Effector memory CD8-positive, alpha-beta T cell (primary cell): ENCODE results near the gene SOX8.
A peak's percentile ranks its signal among the peaks of the same experiment; 100 is the strongest.

Source experiments
- ATAC-seq: fragments of 150-1000 bp; cut with Tn5 transposase; replicated peaks from 2 replicates; pipeline ENCODE4 v1.10.0; 2021; ENCODE audit warnings: mild to moderate bottlenecking, moderate library complexity
- DNase-seq, 3 experiments: peaks; one replicate each; pipeline ENCODE4 v3.0.0; 2021
- H3K27ac Mint-ChIP-seq, 2 donors: one replicate each; pipeline ENCODE4 v1.8.0; 2022; ENCODE audit warnings: mild to moderate bottlenecking in 2 of 2, mixed read lengths in 2 of 2, moderate library complexity in 2 of 2
- H3K27me3 Mint-ChIP-seq, 2 donors: one replicate each; pipeline ENCODE4 v1.8.0; 2022; ENCODE audit warnings: mixed read lengths in 2 of 2
- H3K36me3 Mint-ChIP-seq: one replicate; pipeline ENCODE4 v1.8.0; 2022; ENCODE audit warnings: mild to moderate bottlenecking, moderate library complexity, mixed read lengths; ENCODE audit not compliant: insufficient read depth
- H3K4me1 Mint-ChIP-seq, 2 donors: one replicate each; pipeline ENCODE4 v1.8.0; 2022; ENCODE audit warnings: low read depth in 2 of 2, mixed read lengths in 2 of 2
- H3K4me3 Mint-ChIP-seq, 2 donors: one replicate each; pipeline ENCODE4 v1.8.0; 2022; ENCODE audit warnings: mild to moderate bottlenecking in 2 of 2, mixed read lengths in 2 of 2, moderate library complexity in 2 of 2
- H3K9me3 Mint-ChIP-seq, 2 donors: one replicate each; pipeline ENCODE4 v1.8.0; 2022; ENCODE audit warnings: mixed read lengths in 2 of 2

Gene SOX8

DNA sequence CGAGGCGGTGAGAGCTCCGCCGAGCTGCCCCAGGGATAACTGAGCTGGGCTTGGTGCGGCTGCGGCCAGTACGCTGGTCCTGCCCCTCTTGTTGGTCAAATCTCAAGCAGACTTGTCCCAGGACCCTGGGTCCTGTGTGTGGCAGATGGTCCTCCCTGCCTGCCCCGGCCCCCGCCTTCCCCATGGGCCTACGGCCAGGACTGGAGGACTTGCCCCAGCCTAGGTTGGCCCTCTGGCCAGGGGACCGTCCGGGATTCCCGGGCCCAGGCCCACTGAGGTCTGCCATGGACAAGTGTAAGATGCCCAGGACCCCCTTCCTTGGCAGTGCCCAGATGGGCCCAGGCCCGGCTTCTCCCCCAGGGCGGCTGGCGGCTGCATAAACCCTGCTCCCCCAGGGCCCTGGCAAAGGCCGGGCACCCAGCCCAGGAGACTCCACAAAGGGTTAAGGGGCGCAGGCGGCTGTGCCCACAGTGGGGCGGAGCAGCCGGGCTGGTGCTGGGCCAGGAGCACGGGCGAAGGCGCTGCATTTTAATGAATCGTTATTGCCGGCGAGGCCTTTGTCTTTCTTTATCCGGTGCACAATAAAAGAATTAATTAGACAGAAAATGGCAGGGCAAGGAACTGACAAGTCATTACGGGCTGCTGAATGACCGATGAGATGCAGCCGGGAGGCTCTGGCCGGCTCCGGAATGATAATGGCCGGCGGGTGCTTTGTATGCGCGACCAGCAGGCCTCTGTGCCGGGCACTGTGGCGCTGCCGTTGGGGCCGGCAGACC, 9.1 kb downstream of the SOX8 start:
- no peak overlapping the region for H3K4me3 Mint-ChIP-seq
- no peak overlapping the region for H3K27ac Mint-ChIP-seq
- H3K4me1 Mint-ChIP-seq = peaks cover 3% of the 10 kb centered on the region in 2 donors
- DNase-seq (no peak), ATAC-seq (no peak)
- H3K36me3 Mint-ChIP-seq = no peaks in the 10 kb centered on the region
- H3K27me3 Mint-ChIP-seq = peaks cover 0 to 8% of the 10 kb centered on the region in 2 donors
- H3K9me3 Mint-ChIP-seq = no peaks in the 10 kb centered on the region

- ATAC-seq = no peak
- Mint-ChIP-seq H3K4me1 (peaks cover 7 to 8% of the 10 kb centered on the region in 2 donors), H3K4me3 (no peak overlapping the region), H3K27ac (no peak overlapping the region), H3K36me3 (peaks cover 2% of the 10 kb centered on the region), H3K9me3 (no peaks in the 10 kb centered on the region), H3K27me3 (peaks cover 4 to 14% of the 10 kb centered on the region in 2 donors)
- DNase-seq = no peak
These were observed 9.8 kb downstream of the SOX8 start for GRCh38 chr16:991345-991744.

DNA sequence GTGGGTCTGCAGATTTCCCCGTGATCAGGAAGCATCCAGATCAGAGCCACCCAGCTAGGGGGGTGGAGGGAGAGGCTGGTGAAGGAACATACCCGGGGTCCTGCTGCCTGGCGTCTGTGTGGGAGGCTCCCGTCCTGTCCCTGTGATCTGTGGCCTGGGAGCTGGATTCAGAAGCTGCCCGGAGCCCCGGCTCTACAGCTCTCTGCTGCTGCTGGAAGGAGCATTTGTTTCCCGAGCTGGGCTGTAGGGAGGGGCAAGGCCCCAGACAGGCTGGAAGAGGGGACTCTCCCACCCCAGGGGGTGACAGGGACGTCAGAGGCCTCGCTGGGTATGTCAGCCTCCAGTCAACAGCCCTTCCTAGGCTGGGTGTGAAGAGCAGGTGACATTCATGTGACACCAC, 10.2 kb downstream of the SOX8 start:
- Mint-ChIP-seq H3K4me1 (peaks cover 11 to 12% of the 10 kb centered on the region in 2 donors), H3K36me3 (peaks cover 4% of the 10 kb centered on the region), H3K27ac (peak overlapping the region in 1 of 2 donors; percentile 10), H3K27me3 (peaks cover 9 to 19% of the 10 kb centered on the region in 2 donors), H3K9me3 (no peaks in the 10 kb centered on the region), H3K4me3 (no peak overlapping the region)
- DNase-seq (no peak), ATAC-seq (no peak)

DNA sequence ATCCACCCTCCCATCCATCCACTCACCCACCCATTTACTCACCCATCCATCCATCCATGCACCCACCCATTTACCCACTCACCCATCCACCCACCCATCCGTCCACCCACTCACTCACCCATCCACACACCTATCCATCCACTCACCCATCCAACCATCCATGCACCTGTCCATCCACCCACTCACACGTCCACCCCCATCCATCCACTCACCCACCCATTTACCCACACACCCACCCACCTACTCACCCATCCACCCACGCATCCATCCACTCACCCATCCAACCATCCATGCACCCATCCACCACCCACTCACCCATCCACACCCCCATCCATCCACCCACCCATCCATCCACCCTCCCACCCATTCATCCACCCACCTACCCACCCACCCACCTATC, 12.2 kb downstream of the SOX8 start:
- Mint-ChIP-seq H3K36me3 (peaks cover 8% of the 10 kb centered on the region), H3K9me3 (no peaks in the 10 kb centered on the region), H3K27me3 (peaks cover 14 to 27% of the 10 kb centered on the region in 2 donors), H3K27ac (no peak overlapping the region), H3K4me1 (peaks cover 21 to 23% of the 10 kb centered on the region in 2 donors), H3K4me3 (no peak overlapping the region)
- no peak for ATAC-seq
- DNase-seq = no peak

- Mint-ChIP-seq H3K9me3 (no peaks in the 10 kb centered on the region), H3K27ac (peak overlapping the region in 1 of 2 donors; percentile 89), H3K36me3 (peaks cover 8% of the 10 kb centered on the region), H3K4me3 (no peak overlapping the region), H3K4me1 (peaks cover 21 to 24% of the 10 kb centered on the region in 2 donors), H3K27me3 (peaks cover 17 to 29% of the 10 kb centered on the region in 2 donors)
- ATAC-seq = no peak
- no peak for DNase-seq
These were observed 13.5 kb downstream of the SOX8 start for GRCh38 chr16:995087-995486.

DNA sequence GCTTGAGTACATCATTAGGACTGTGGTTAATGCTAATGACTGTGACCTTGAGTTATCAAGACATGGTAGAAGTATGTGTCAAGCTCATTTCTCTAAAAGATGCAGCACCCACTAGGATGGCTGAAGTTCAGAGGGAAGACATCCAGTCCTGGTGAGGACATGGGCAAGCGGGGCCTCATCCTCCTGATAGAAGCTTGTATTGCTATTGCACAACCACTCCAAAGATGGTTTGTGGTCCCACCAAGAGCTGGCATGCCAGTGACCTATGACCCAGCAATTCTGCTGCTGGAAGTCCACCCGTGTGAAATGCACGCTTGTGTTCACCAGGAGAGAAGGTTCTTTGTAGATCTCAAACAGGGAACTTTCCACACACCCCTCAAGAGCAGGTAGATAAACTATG, 14.2 kb downstream of the SOX8 start:
- H3K36me3 Mint-ChIP-seq = peaks cover 8% of the 10 kb centered on the region
- H3K27ac Mint-ChIP-seq = peak overlapping the region; percentile 88 to 89
- no peak for ATAC-seq
- DNase-seq = no peak
- peaks cover 17 to 29% of the 10 kb centered on the region in 2 donors for H3K27me3 Mint-ChIP-seq
- peak overlapping the region; percentile 78 to 83 for H3K4me3 Mint-ChIP-seq
- H3K4me1 Mint-ChIP-seq = peaks cover 21 to 24% of the 10 kb centered on the region in 2 donors
- H3K9me3 Mint-ChIP-seq = no peaks in the 10 kb centered on the region

DNA sequence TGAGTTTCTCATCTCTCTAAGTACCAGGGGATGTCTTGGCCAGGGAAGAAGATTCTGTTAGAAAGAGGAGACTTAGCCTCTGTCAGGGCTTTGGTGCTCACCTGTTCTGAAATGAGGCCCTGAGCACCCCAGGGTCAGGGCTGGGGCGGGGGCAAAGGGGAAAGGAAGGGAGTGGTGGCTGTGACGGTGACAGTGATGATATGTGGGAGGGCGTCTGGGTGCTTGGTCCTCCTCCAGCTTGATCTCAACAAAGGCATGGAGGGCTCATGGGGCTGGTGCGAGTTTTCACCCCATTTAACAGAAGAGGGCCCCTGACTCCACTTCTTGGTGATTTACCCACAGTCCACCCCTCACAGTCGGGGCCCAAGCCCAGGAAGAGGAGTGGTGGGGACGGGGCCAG, 15.1 kb downstream of the SOX8 start:
- ATAC-seq (peak; percentile 60), DNase-seq (peak; percentile 27 to 30 (median 29))
- H3K9me3 Mint-ChIP-seq = no peaks in the 10 kb centered on the region
- H3K27ac Mint-ChIP-seq = peak overlapping the region; percentile 88 to 89
- H3K27me3 Mint-ChIP-seq = peaks cover 17 to 29% of the 10 kb centered on the region in 2 donors
- peak overlapping the region; percentile 78 to 83 for H3K4me3 Mint-ChIP-seq
- peaks cover 8% of the 10 kb centered on the region for H3K36me3 Mint-ChIP-seq
- peaks cover 21 to 24% of the 10 kb centered on the region in 2 donors for H3K4me1 Mint-ChIP-seq

- no peaks in the 10 kb centered on the region for H3K9me3 Mint-ChIP-seq
- H3K27ac Mint-ChIP-seq = peak overlapping the region; percentile 89 to 92
- H3K36me3 Mint-ChIP-seq = peaks cover 8% of the 10 kb centered on the region
- H3K27me3 Mint-ChIP-seq = peaks cover 17 to 29% of the 10 kb centered on the region in 2 donors
- H3K4me3 Mint-ChIP-seq = peak overlapping the region; percentile 78 to 83
- DNase-seq (peak; percentile 47 to 52 (median 51)), ATAC-seq (peak; percentile 82)
- H3K4me1 Mint-ChIP-seq = peaks cover 24% of the 10 kb centered on the region in 2 donors
These were observed 16.0 kb downstream of the SOX8 start for GRCh38 chr16:997440-998051.

GRCh38 chr16:998211-998610, 16.6 kb downstream of the SOX8 start:
- Mint-ChIP-seq H3K4me3 (peak overlapping the region; percentile 78 to 83), H3K36me3 (peaks cover 8% of the 10 kb centered on the region), H3K27me3 (peaks cover 17 to 29% of the 10 kb centered on the region in 2 donors), H3K4me1 (peaks cover 24 to 29% of the 10 kb centered on the region in 2 donors), H3K9me3 (no peaks in the 10 kb centered on the region), H3K27ac (peak overlapping the region; percentile 89 to 92)
- peak; percentile 1 for ATAC-seq
- no peak for DNase-seq

DNA sequence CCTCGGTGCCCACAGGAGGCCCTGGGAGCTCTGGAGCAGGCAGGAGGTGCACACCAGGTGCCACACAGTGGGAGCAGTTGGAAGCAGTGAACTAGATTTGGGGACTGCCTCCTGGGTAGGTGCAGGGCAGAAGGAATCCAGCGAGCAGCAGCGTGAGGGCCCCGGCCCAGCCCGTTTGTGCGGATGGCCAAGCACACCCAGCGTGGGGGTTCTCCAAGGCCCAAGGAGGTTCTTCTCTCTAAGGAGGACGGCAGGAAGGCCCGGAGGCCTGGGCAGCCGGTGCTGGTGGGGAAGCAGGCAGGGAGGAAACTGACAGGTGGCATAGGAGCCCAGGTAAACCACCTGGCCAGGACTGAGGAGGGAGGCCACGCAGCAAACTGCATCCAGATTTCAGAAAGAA, 17.0 kb downstream of the SOX8 start:
- Mint-ChIP-seq H3K4me1 (peaks cover 24 to 30% of the 10 kb centered on the region in 2 donors), H3K4me3 (peak overlapping the region in 1 of 2 donors; percentile 83), H3K9me3 (no peaks in the 10 kb centered on the region), H3K27ac (peak overlapping the region; percentile 89 to 92), H3K36me3 (peaks cover 8% of the 10 kb centered on the region), H3K27me3 (peaks cover 17 to 29% of the 10 kb centered on the region in 2 donors)
- DNase-seq (no peak), ATAC-seq (no peak)

DNA sequence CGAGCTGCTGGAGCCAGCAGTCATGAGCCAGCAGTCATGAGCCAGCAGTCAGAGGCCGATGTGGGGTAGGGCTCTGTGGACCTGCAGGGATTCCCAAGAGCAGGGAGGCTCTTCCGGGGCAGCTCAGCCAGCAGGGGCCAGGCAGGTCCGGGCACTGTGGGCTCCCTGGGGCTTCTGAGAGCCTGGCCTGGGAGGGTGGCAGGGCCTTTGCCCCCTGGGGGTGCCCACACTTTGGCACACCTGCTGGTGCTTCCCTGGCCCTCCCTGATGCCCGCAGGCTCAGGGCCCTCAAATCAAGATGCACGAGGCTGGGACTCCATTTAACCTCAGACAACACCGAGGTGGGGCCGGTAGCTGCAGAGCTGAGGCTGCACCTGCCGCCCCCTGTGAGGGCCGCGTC, 18.1 kb downstream of the SOX8 start:
- ATAC-seq (no peak), DNase-seq (no peak)
- no peak overlapping the region for H3K27ac Mint-ChIP-seq
- peaks cover 13% of the 10 kb centered on the region for H3K36me3 Mint-ChIP-seq
- no peaks in the 10 kb centered on the region for H3K9me3 Mint-ChIP-seq
- peaks cover 30 to 39% of the 10 kb centered on the region in 2 donors for H3K4me1 Mint-ChIP-seq
- no peak overlapping the region for H3K4me3 Mint-ChIP-seq
- peaks cover 17 to 29% of the 10 kb centered on the region in 2 donors for H3K27me3 Mint-ChIP-seq

GRCh38 chr16:1000608-1001007, 19.0 kb downstream of the SOX8 start:
- no peak overlapping the region for H3K27ac Mint-ChIP-seq
- peaks cover 17 to 22% of the 10 kb centered on the region in 2 donors for H3K27me3 Mint-ChIP-seq
- ATAC-seq (no peak), DNase-seq (no peak)
- H3K4me1 Mint-ChIP-seq = peaks cover 29 to 39% of the 10 kb centered on the region in 2 donors
- H3K9me3 Mint-ChIP-seq = no peaks in the 10 kb centered on the region
- H3K36me3 Mint-ChIP-seq = peaks cover 13% of the 10 kb centered on the region
- no peak overlapping the region for H3K4me3 Mint-ChIP-seq

- Mint-ChIP-seq H3K27me3 (peaks cover 15 to 17% of the 10 kb centered on the region in 2 donors), H3K4me1 (peaks cover 27 to 37% of the 10 kb centered on the region in 2 donors)
These were observed 19.5 kb downstream of the SOX8 start for GRCh38 chr16:1001096-1001495.

More at GRCh38 chr16:1001096-1001495, 19.5 kb downstream of the SOX8 start:
- Mint-ChIP-seq H3K36me3 (peaks cover 13% of the 10 kb centered on the region), H3K27ac (no peak overlapping the region), H3K4me3 (no peak overlapping the region), H3K9me3 (no peaks in the 10 kb centered on the region)
- ATAC-seq = no peak
- no peak for DNase-seq
